Skin of body (tissue), 2 donors: ENCODE results near the gene OR6X1. TPM values are rescaled to one million over a fixed set of nuclear protein-coding genes. Genes with fewer than 3 reads are reported as not detected.

ENCODE experiments used
- DNase-seq: peaks from one replicate; lab custom pipeline; 2025; lab: John Stamatoyannopoulos, UW
- total RNA-seq: library from RNA; depleted of rRNA; stranded (reverse); fragments of >200 nt; gene quantifications from one replicate; pipeline ENCODE4 v1.2.3, GENCODE V29; 2014

Gene OR6X1, protein sequence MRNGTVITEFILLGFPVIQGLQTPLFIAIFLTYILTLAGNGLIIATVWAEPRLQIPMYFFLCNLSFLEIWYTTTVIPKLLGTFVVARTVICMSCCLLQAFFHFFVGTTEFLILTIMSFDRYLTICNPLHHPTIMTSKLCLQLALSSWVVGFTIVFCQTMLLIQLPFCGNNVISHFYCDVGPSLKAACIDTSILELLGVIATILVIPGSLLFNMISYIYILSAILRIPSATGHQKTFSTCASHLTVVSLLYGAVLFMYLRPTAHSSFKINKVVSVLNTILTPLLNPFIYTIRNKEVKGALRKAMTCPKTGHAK
- not detected for total RNA-seq

DNA sequence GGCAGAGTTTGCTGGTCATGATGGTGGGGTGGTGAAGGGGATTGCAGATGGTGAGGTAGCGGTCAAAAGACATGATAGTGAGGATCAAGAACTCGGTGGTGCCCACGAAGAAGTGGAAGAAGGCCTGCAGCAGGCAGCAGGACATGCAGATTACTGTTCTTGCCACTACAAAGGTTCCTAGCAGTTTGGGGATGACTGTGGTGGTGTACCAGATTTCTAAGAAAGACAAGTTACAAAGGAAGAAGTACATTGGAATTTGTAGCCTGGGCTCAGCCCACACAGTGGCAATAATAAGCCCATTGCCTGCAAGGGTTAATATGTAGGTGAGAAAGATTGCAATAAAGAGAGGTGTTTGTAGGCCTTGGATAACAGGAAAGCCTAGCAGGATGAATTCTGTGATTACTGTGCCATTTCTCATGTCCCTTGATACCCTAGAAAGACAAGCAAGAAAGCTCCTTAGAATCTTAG, at the start of gene OR6X1:
TSS of gene OR6X1 (minus strand) at position 418 of the 468 bp plus-strand sequence. CDS start at position 418, 0 bp downstream.
- DNase-seq: no peak

DNA sequence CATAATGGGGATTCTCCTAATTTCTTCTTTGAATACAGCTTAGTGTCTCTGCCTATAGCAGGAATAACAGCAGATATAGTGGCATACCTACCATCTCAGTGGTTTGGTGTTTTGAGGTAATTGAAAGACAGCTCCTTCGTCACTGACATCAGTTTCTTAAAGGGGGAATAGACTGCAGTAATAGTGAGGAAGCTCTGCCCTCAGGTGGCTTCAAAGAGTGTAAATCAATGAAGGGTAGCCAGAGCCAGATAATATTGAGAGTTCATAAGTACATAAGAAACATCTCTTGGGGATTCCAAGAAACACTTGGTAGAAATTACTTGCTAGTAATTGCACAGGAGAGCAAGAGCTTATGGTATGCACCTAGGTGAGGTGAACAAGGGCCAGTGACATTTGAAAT, 47.4 kb upstream of the OR6X1 start:
- DNase-seq: no peak

DNA sequence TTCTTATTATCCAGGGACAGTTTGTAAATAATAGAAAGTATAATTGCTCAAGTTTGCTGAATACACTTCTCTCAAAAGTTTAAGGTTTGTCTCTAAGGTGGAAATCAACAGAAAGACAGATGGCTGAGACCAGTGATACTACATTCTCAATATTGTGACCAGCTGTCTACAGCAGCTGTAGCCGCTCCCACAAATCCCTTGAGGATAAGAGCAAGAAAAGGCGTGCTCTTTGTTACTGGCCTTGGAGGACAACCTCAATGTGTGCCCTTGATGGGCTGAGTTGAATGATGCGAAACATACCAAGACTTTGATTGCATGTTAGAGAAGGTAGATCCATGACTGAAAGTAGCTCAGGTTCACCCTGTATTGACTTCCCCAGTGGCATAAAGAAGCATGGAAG, 45.7 kb upstream of the OR6X1 start:
- peak; percentile 8 for DNase-seq

DNA sequence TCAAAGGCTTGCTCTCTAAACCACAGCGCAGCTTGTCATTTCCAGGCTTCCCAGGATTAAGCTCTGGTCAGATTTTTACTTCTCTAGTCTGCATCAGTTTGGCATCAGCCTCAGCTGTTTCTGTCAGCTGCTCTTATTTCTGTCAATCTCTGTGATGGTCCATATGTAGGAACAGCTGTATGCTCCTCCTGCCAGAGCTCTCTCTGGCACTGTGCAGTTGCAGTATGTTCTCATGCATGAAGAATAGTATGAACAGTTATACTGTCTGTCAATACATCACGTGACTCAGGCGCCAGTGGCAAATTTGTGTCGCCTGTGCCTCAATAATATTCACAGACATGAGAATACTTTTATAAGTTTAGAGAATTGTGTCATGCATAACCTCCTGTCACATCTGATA, 45.1 kb upstream of the OR6X1 start:
- peak; percentile 54 for DNase-seq

DNA sequence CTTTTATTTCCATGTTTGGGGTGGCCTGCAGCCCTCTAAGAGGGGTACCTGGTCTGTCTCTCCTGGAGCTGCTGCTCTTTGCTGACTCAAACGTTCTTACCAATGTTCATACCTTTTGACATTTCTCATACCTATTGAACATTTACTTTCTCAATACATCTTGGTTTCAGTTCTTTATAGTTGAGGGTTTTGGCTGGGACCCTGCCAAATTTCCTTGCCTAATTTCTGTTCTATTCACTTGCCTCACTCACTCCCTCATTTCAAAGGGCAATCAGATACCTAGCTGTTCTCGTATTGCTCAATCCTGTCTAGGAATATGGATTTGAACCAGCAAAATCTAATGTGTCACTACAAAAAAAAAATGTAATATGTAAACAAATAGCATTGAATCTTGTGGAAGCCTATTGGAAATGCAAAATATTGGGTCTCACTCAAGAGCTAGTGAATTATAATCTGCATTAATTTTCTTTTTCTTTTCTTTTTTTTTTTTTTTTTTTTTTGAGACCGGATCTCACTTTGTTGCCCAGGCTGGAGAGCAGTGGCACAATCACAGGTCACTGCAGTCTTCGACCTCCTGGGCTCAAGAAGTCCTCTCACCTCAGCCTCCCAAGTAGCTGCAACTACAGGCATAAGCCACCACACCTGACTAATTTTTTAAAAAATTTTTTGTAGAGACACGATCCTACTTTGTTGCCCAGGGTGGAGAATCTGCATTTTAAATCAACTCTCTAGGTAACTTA, 44.4 kb upstream of the OR6X1 start:
- no peak for DNase-seq

DNA sequence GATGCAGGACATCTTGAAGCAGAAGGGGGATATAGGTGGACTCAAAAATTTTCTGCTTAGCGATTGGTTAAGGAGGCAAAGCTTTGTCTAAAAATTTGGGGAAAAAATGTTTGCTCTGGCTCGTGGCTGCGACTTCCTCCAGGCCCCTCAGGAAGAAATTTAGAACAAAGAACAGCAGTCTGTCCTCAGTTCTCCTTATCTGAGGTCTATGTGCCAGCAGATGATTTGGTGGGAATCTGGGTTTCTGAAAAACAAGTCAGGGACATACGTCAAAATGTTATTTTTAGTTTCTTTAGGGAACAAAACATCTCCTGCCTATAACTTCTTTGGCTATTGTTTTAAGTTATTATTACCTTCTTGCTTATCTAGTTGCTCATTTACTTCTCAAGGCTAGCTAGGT, 43.8 kb upstream of the OR6X1 start:
- no peak for DNase-seq

DNA sequence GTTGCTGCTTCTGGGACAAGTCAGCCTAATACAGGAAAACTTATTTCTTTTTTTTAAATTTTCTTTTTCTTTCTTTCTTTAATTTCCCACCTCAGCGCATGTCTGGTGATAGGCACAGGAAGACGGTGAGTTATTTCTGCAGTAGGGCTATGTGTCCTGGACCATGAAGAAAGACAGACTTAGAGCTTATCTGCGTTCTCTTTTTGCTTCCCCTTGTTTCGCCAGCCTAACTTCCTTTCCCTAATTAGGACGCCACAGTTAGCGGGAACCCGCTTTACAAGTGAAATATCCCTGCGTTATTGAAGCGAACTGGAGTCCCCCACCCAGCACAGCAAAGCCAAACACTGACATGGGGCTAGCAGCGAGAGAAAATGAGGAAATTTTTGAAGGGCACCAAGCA, 43.2 kb upstream of the OR6X1 start:
- DNase-seq: no peak

DNA sequence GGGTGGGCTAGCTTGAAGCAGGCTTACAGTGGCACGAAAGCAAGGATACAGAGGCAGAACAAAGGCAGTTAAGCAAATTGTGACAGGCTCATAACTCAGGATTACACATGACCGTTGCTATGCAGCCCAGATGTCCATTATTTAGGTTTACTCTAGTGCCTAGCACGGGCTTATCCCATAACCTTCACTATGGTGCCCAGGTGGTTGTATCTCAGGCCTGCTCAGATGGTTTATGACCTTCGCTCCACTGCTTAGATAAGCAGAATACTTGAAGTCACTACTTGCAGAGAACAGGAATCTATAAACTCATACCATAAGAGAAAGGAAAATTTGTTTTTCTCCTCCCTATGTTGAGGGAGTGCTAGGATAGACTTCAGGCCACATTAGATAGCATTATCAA, 42.8 kb upstream of the OR6X1 start:
- no peak for DNase-seq

DNA sequence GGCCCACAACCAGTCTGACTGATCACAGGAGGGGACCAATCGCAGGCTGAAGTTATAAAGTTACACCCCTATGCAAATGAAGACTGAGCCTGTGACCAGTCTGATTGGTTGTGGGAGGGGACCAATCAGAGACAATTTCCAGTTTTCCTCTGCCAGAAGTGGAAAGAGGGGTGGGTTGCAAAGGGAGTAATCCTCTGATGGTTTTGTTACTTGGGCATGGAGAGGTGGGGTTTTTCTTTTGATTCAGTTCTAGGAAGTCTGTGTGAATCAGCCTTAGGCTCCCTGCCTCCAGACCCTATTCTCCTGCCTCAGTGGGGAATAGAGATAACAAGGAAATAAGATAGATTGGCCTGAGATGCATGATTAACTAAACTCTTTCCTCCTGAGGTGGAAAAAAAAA, 41.9 kb upstream of the OR6X1 start:
- no peak for DNase-seq

DNA sequence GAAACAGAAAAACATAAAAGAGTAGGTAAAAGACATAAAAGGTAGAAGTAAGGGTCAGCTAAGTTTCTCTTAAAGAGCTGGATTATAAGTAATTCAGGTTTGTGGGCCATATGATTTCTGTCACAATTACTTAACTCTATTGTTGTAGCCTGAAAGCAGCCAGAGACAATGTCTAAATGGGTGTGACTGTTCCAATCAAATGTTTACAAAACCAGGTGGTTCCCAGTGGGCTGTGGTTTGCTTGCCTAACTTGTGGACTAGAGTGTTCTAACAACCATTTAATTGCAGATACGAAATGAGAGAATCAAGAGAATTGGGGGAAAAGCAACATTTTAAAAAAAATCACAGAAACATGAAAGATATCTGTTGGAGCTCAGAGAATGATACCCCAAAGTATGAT, 29.2 kb upstream of the OR6X1 start:
- no peak for DNase-seq

DNA sequence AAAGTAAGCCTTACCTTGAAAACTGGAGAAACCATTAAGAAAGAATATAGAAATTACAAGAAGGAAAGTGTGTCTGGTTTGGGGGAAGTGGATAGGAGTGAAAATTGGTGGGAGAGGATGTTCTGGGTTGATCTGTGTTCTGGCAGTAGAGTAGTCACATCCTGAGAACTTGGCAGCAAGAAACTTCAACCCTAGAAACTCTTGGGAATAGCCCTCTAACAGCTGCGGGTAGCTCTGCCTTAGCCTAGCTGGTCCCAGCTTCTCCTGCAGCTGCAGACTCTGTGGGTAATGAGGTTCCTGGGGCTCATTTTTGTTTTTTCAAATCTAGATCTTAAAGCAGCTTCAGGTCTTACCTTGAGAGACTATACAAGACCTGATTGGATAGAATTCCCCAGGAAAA, 24.2 kb upstream of the OR6X1 start:
- DNase-seq: no peak

DNA sequence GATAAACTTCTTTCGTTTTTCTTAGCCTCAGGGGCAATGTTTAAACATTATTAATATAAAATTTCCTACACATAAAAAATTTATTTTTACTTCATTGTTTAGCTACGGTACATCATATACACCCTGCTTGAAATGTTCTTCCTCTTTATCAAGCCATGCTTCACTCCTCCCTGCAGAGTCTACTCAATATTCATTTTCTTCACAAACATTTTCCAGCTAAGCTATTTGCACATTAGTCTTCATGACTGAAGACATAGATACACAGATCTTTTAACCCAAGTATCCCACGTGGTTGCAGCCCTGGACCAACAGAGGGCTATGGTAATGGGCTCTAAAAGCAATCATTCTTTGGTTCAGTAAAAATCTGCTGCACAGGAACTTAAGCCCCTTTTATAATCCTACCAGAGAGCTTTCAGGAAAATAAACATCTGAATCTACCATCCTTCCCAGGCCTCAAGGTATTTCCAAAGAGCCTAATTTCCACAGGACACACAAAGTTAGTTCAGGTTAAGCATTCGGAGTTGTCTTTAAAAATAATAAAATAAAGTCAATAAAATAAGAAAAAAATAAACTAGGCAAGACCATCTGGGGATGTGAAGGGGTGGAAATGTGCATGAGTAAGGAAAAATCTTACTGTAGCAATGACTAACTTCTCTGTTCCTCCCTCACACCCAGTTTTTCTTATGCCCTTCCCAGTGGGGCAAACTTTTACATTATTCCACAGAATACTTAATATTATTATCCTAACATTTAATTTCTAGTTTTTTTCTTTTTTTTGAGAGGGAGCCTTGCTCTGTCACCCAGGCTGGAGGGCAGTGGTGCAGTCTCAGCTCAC, 21.6 kb upstream of the OR6X1 start:
- no peak for DNase-seq

DNA sequence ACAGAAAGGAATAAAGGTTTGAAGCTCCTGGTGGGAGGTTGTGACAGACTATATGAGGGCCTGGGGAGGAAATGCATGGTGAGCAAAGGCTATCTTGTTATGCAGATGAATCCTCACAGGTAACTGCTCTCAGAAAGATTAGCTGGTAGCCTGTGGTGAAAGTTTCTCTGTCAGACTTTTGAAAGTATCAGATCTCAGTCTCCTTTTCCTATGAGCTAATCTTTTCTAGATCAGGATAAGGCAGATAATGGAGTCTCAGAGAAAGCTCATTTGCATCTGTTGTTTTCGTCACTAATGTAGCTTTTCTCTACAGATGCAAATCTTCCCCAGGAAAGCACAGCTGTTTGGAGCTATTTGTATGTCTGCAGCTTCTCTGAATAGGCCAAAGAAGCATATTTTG, 21.0 kb upstream of the OR6X1 start:
- no peak for DNase-seq

DNA sequence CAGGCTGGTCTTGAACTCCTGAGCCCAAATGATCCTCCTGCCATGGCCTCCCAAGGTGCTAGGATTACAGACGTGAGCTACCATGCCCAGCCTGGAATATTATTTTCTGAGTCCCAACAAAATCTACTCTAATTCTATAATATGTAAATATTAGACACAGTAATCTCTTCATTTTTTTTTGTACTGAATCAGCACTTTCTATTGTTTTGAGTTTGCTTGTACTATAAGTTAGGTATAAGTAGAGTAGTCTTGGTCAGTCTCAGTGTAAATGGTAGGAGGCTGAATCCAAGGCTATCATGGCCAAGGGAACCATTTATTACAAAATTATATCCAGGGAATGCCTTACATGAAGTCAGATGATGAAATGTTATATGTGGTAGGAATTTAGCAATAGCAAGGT, 19.6 kb upstream of the OR6X1 start:
- DNase-seq: no peak

DNA sequence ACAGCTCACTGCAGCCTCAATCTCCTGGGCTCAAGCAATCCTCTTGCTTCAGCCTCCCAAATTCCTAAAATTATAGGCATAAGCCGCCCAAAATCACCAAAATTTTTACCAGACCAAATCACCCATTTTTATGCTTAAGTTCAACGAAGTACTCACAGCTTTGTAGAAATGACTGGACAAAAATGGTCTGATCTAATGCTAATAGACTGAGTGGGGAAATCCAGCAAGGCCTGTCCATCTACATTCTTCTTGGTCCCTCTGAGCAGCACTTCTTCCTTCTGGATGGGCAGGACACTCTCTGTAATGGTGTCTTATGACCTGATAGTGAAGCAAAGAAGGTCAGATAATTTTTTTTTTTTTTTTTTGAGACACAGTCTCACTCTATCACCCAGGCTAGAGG, 18.7 kb upstream of the OR6X1 start:
- DNase-seq: no peak

DNA sequence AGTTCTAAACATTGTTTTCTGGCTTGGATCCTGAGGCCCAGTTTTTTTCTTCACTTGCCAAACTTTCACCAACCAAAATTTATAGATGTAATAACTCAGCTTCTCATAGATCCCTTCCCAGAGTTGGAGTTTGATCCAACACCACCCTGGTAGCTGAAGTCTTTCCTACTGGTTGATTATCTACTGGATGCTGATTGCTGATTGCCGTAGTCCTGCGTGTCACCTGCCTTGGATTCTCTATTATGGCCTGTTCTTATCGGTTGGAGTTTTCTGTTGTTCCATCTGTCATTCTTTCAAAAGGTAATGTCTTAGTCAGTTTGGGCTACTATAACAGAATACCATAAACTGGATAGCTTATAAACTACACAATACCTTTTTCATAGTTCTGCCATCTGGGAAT, 17.3 kb upstream of the OR6X1 start:
- DNase-seq: no peak

DNA sequence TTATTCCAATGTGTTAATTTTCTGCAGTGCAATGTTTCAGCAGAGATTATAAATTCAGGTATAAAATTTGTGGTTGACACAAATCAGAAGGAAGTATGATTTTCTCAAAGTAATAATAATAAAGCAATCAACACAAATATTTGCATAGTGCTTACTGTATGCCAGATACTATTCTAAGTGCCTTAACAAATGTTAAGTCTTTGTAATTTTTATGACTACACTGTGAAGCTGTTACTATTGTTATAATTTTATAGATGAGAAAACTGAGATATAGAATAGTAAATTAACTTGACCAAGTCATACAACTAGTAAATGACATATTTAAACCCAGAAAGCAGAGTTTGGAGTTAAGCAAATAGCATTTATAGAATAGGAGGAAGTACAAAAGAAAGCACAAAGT, 16.4 kb upstream of the OR6X1 start:
- DNase-seq: no peak

DNA sequence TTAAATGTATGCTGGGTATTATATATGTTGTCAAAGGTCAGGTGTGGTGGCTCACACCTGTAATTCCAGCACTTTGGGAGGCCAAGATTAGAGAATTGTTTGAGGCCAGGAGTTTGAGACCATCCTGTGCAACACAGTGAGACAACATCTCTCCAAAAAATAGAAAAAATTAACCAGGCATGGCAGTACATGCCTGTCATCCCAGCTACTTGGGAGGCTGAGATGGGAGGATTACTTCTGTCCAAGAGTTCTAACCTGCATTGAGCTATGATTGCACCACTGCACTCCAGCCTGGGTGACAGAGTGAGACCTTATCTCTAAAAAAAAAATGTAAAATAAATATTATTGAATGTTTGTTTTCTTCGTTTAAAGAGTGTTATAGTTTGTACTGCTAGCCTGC, 11.3 kb upstream of the OR6X1 start:
- no peak for DNase-seq

DNA sequence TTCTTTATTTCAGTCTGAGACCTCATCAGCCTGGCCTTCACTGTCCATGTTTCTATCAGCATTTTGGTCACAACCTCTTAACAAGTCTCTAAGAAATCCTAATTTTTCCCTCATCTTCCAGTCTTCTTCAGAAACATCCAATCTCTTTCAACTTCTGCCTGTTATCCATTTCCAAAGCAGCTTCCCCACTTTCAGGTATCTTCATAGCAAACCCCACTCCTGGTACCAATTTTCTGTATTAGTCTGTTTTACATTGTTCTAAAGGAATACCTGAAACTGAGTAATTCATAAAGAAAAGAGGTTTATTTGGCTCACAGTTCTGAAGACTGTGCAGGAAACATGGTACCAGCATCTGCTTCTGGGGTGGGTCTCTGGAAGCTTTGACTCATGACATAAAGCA, 8.1 kb upstream of the OR6X1 start:
- DNase-seq: no peak

DNA sequence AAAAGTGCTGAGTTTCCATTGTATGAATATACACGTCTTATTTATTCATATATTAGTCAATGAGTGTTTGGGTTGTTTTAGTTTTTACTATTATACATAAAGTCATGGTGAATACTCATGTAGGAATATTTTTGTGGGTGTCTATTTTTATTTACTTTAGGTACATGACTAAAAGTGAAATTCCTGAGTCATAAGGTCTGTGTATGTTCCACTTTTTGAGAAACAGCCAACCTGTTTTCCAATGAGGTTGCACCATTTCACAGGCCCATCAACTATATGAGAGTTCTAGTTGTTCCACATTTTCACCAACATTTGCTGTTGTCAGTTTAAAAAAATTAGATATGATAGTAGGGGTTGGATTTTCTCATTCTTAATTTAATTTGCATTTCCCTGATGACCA, 6.6 kb upstream of the OR6X1 start:
- DNase-seq: no peak

DNA sequence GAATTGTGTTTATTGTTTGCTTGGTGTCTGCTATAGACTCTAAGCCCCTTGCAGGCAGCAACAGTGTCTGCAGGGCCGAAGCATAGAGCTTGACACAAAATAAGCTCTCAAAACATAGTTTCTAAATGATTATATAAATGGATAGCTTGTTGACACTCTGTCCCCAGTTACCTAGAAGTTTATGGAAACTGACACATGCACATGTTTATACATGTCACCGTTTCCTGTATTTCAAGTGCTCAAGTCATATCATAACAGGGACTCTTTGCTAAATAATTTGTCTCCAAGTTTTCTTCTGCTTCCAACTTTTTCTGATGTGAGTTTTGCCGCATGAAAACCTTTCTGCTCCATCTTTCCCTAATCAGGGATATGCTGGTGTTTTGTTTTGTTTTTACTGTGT, 3.7 kb upstream of the OR6X1 start:
- no peak for DNase-seq

DNA sequence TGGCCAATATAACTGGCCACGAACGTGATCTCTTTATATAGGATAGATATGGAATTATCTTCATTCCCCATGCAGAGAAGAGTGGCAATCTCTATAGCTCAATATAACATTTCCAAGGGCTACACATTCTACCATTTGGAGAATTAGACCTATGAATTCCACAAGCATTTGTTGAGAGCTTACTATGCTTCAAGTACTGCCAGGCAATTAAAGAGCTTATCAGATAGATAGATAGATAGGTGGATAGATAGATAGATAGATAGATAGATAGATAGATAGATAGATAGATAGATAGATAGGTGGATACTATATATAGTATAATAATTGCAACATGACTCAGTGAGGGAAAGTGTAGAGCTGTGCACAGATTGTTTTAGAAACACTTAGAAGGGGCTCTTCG, 1.5 kb upstream of the OR6X1 start:
- DNase-seq: no peak
